Stimulated activated CD4-positive, alpha-beta T cell treated with anti-CD3 and anti-CD28 coated beads, Interleukin-4, amount 100 ng/mL, for 48 hours (primary cell): ENCODE results near the gene MC1R.
"Not testable (repeated sequence)": the region's sequence is repeated elsewhere in the genome, so short reads cannot be mapped to it uniquely, and the experiment has no call there.

Experiments
- DNase-seq, 2 donors: peaks; one replicate each; pipeline ENCODE4 v3.0.0-alpha.2; 2020; ENCODE audit warnings: low read depth in 2 of 2

Gene MC1R

GRCh38 chr16:89913408-89914387, 5.0 kb upstream of the MC1R start:
- no peak for DNase-seq

GRCh38 chr16:89914642-89915285, 3.9 kb upstream of the MC1R start:
- not testable (repeated sequence) for DNase-seq

- no peak for DNase-seq
Observed at GRCh38 chr16:89915303-89916232, 3.1 kb upstream of the MC1R start.

- peak; percentile 64 to 71 for DNase-seq
Observed at GRCh38 chr16:89917773-89918452, 749 bp upstream of the MC1R start.

GRCh38 chr16:89919535-89920406, 1.1 kb downstream of the MC1R start:
- no peak for DNase-seq

GRCh38 chr16:89920723-89921122, 2.1 kb downstream of the MC1R start:
- no peak for DNase-seq

GRCh38 chr16:89921131-89921701, 2.6 kb downstream of the MC1R start:
- no peak for DNase-seq

- DNase-seq, result no peak
Observed at GRCh38 chr16:89921702-89922476, 3.2 kb downstream of the MC1R start.

- no peak for DNase-seq
Observed at GRCh38 chr16:89922477-89922883, 3.8 kb downstream of the MC1R start.

GRCh38 chr16:89922884-89923639, 4.4 kb downstream of the MC1R start, which contains the start of gene TUBB3:
TSS of gene TUBB3 (plus strand) at chr16:89923342. CDS start at chr16:89923402, 60 bp downstream.
- peak in 1 of 2 donors; percentile 46 for DNase-seq

GRCh38 chr16:89923640-89924296, 5.1 kb downstream of the MC1R start:
- no peak for DNase-seq

- no peak for DNase-seq
Observed at GRCh38 chr16:89924297-89924924, 5.7 kb downstream of the MC1R start.

- DNase-seq, result no peak
Observed at GRCh38 chr16:89924925-89925307, 6.3 kb downstream of the MC1R start.

- no peak for DNase-seq
Observed at GRCh38 chr16:89925596-89926079, 7.0 kb downstream of the MC1R start.

GRCh38 chr16:89931305-89931896, 12.7 kb downstream of the MC1R start:
- no peak for DNase-seq

- DNase-seq, result no peak
Observed at GRCh38 chr16:89931964-89932363, 13.3 kb downstream of the MC1R start.

- not testable (repeated sequence) for DNase-seq
Observed at GRCh38 chr16:89934019-89934418, 15.4 kb downstream of the MC1R start.
